ENCODE results near the gene COMP. TPM values are rescaled to one million over a fixed set of nuclear protein-coding genes. Genes with fewer than 3 reads are reported as not detected.

The COMP gene
- total and polyA plus RNA-seq, 2 donors (not counting 1 experiment from before 2014, with no cell fraction given) = not detected

DNA sequence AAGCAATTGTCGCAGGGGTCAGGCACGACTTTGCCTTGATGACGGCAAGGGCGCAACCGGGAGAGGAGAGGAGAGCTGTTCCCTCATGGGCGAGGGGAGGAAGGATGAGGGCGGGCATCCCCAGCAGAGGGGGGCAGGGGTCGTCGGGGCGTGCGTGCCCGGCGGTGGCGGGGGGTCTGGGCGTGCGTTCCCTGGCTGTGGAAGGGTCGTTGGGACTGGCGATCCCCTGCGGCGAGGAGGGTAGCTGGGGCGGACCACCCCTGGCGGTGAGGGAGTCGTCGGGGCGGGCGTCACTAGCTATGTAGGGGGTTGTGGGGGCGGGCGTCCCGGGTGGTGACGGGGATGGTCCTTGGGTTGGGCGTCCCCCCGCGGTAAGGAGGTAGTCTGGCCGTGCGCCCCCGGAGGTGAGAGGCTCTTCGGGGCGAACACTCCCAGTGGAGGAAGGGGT is 1.7 kb downstream of the COMP start:
- H3K27ac ChIP-seq (ENCODE audit: low read length in 2 of 2) = no peak overlapping the region
- peak overlapping the region in 4 of 5 experiments; percentile 19 to 53 (median 38) for H3K4me3 ChIP-seq (ENCODE audit: control extremely low read depth in 1 of 5, extremely low read depth in 1 of 5, insufficient read depth in 1 of 5, low read depth in 2 of 5, low read length in 4 of 5)
- no peaks in the 10 kb centered on the region for H3K36me3 ChIP-seq (replicated peaks in 1 of 2; ENCODE audit: control extremely low read depth in 1 of 2, control insufficient read depth in 1 of 2, extremely low read depth in 1 of 2, insufficient read depth in 2 of 2, low read length in 1 of 2)
- peaks cover 0 to 85% (median 37%) of the 10 kb centered on the region in 4 experiments for H3K27me3 ChIP-seq (replicated peaks in 1 of 4; ENCODE audit: control extremely low read depth in 1 of 4, control insufficient read depth in 3 of 4, insufficient read depth in 4 of 4, low read length in 3 of 4)
- DNase-seq (no peak), ATAC-seq (ENCODE audit: low read depth) (no peak)
- peak overlapping the region; percentile 59 for H3K9ac ChIP-seq (ENCODE audit: low read length)
- peak overlapping the region; percentile 91 for H3K4me2 ChIP-seq (replicated peaks; ENCODE audit: low read depth, low read length, poor library complexity, severe bottlenecking)
- Mint-ChIP-seq H3K4me1 (peaks cover 47% of the 10 kb centered on the region), H3K4me3 (peak overlapping the region; percentile 92), H3K27me3 (peaks cover 62% of the 10 kb centered on the region), H3K27ac (peak overlapping the region; percentile 34), H3K9me3 (ENCODE audit: insufficient read depth) (no peaks in the 10 kb centered on the region)
- CTCF ChIA-PET = no interaction called here
- H3K79me2 ChIP-seq (ENCODE audit: control insufficient read depth, insufficient read depth, low read length) = no peaks in the 10 kb centered on the region
- peaks cover 0 to 62% (median 0%) of the 10 kb centered on the region in 3 donors for H3K9me3 ChIP-seq (ENCODE audit: control extremely low read depth in 1 of 3, control insufficient read depth in 2 of 3, insufficient read depth in 1 of 3, low read length in 2 of 3)
- intact Hi-C loops (cut with micrococcal nuclease) = loop anchor here (5.0 kb wide), 2 partner anchors 43 to 152 kb away; partner anchors contain the start of genes KLHL26 and UPF1
- peaks cover 46 to 52% of the 10 kb centered on the region in 2 donors for H3K4me1 ChIP-seq (ENCODE audit: control insufficient read depth in 2 of 2, insufficient read depth in 2 of 2, low read length in 2 of 2)
- 5% methylated on average over 35 of the region's 38 CpGs for WGBS (ENCODE audit: insufficient coverage)
- no peak for TF ChIP-seq EZH2 (IDR thresholded peaks at IDR 0.05; ENCODE audit: borderline replicate concordance, insufficient read depth, low read depth, low read length, poor library complexity, severe bottlenecking)
- TF ChIP-seq, protein P1, sequence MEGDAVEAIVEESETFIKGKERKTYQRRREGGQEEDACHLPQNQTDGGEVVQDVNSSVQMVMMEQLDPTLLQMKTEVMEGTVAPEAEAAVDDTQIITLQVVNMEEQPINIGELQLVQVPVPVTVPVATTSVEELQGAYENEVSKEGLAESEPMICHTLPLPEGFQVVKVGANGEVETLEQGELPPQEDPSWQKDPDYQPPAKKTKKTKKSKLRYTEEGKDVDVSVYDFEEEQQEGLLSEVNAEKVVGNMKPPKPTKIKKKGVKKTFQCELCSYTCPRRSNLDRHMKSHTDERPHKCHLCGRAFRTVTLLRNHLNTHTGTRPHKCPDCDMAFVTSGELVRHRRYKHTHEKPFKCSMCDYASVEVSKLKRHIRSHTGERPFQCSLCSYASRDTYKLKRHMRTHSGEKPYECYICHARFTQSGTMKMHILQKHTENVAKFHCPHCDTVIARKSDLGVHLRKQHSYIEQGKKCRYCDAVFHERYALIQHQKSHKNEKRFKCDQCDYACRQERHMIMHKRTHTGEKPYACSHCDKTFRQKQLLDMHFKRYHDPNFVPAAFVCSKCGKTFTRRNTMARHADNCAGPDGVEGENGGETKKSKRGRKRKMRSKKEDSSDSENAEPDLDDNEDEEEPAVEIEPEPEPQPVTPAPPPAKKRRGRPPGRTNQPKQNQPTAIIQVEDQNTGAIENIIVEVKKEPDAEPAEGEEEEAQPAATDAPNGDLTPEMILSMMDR (IDR thresholded peaks at IDR 0.05) = no peak
- POLR2A ChIA-PET = no interaction called here
- peaks cover 12% of the 10 kb centered on the region for H4K20me1 ChIP-seq (ENCODE audit: control insufficient read depth, insufficient read depth, low read length, poor library complexity, severe bottlenecking)
- peak overlapping the region; percentile 65 for H2AFZ ChIP-seq (ENCODE audit: insufficient read depth, low read depth, low read length, poor library complexity, severe bottlenecking)

Data from B cell (primary cell).